ENCODE measurements around the gene PLD3.

DNA sequence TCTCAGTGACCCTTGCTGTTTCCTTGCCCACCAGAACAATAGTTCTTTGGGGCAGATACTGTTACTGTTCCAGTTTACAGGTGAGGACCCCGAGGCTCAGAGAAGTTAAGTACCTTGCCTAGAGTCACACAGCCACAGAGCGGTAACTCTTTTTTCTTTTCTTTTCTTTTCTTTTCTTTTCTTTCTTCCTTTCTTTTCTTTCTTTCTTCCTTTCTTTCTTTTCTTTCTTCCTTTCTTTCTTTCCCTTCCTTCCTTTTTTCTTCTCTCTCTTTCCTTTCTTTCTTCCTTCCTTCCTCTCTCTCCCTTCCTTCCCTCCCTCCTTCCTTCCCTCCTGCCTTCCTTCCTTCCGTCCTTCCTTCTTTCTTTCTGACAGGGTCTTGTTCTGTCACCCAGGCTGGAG is 69.5 kb downstream of the PLD3 start:
- no peak for TF ChIP-seq CTCF (conservative IDR thresholded peaks at IDR 0.05)
- no peak for TF ChIP-seq EZH2 (IDR thresholded peaks at IDR 0.05; ENCODE audit: low read depth)

Measured in PC-9 (cell line).